Vagina (tissue), 2 donors: ENCODE results near the gene NMT1.

Source experiments
- POLR2A ChIP-seq, 2 donors: fragments of 450-650 bp; IDR thresholded peaks; one replicate each; pipeline ENCODE4 v1.6.1; 2017; ENCODE audit warnings: antibody characterized with exemption in 2 of 2, mild to moderate bottlenecking in 2 of 2, moderate library complexity in 2 of 2
- POLR2AphosphoS5 ChIP-seq, 2 donors: sonication (generic); formaldehyde crosslinking; IDR thresholded peaks; one replicate each; pipeline ENCODE4 v1.9.0; 2017; ENCODE audit warnings: antibody characterized with exemption in 2 of 2, mild to moderate bottlenecking in 2 of 2, low read depth in 1 of 2; ENCODE audit not compliant: insufficient read depth in 1 of 2
- TF ChIP-seq, protein P1 (sequence below), 3 experiments: fragments of 450-650 bp in 2 of 3; fragments of 200-600 bp in 1 of 3; sonication (generic) in 1 of 3; IDR thresholded peaks; one replicate each; pipeline ENCODE4 v1.5.1; 2017 to 2019; ENCODE audit warnings: antibody characterized with exemption in 3 of 3, mild to moderate bottlenecking in 2 of 3, moderate library complexity in 2 of 3

DNA sequence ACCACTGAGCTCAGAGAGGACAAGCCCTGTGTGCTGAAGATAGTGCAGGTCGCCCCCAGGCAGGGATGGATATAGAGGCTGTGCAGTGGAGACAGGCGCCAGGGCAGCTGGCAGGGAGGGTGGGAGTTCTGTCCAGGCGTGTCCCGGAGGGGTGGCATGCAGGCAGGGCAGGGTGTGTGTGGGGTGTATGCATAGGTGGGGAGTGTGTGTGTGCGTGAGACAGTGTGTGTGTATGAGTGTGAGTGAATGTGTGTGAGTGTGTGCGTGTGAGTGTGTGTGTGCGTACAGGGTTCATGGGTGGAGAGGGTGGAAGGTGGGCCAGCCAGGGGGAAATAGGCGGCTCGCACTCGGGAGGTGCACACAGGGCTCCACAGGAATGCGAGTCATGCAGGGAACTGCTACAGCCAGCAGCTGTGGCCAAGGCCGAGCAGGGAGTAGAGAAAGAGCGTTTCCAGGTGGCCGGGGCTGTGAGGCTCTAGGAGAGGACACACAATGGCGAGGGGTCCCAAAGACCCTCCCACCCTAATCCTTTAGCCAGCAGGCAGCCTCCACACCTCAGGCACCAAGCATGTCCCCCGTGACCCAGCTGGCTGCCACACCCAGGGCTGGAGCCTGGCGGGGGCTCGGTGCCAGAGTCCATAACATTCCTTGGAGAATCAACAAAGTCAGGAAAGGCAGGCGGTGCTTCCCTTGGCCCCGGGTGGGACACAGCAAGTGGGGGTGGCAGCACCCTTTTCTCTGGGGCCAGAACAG lies 66.6 kb downstream of the NMT1 start:
- TF ChIP-seq, protein P1, sequence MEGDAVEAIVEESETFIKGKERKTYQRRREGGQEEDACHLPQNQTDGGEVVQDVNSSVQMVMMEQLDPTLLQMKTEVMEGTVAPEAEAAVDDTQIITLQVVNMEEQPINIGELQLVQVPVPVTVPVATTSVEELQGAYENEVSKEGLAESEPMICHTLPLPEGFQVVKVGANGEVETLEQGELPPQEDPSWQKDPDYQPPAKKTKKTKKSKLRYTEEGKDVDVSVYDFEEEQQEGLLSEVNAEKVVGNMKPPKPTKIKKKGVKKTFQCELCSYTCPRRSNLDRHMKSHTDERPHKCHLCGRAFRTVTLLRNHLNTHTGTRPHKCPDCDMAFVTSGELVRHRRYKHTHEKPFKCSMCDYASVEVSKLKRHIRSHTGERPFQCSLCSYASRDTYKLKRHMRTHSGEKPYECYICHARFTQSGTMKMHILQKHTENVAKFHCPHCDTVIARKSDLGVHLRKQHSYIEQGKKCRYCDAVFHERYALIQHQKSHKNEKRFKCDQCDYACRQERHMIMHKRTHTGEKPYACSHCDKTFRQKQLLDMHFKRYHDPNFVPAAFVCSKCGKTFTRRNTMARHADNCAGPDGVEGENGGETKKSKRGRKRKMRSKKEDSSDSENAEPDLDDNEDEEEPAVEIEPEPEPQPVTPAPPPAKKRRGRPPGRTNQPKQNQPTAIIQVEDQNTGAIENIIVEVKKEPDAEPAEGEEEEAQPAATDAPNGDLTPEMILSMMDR (IDR thresholded peaks at IDR 0.05): no peak
- no peak for TF ChIP-seq POLR2A (IDR thresholded peaks at IDR 0.05)
- no peak for TF ChIP-seq POLR2AphosphoS5 (IDR thresholded peaks at IDR 0.05; ENCODE audit: insufficient read depth in 1 of 2, low read depth in 1 of 2)
